NT2/D1 (cell line): ENCODE measurements around the gene HYCC2.
"Not testable (repeated sequence)": the region's sequence is repeated elsewhere in the genome, so short reads cannot be mapped to it uniquely, and the experiment has no call there.

Experiments used
- DNase-seq: peaks from one replicate; pipeline ENCODE4 v3.0.0-alpha.2; 2011; ENCODE audit warnings: low read depth, low spot score
- H3K27me3 ChIP-seq: 2 replicates; pipeline ENCODE4 v1.6.0; 2011; ENCODE audit warnings: mild to moderate bottlenecking; ENCODE audit not compliant: insufficient read length, insufficient read depth
- H3K36me3 ChIP-seq: 2 replicates; pipeline ENCODE4 v1.6.1; 2011; ENCODE audit warnings: mild to moderate bottlenecking, low read length, mixed read lengths; ENCODE audit not compliant: insufficient read depth, insufficient read length
- H3K4me1 ChIP-seq: 2 replicates; pipeline ENCODE4 v1.5.1; 2011; ENCODE audit not compliant: insufficient read depth, insufficient read length
- H3K4me3 ChIP-seq: 2 replicates; pipeline ENCODE4 v1.5.1; 2011; ENCODE audit warnings: low read depth; ENCODE audit not compliant: insufficient read length
- H3K9ac ChIP-seq: 2 replicates; pipeline ENCODE4 v1.6.0; 2011; ENCODE audit warnings: low read depth; ENCODE audit not compliant: insufficient read length
- H3K9me3 ChIP-seq: 2 replicates; pipeline ENCODE4 v1.5.1; 2011; ENCODE audit warnings: mild to moderate bottlenecking, low read length; ENCODE audit not compliant: insufficient read depth
- SUZ12 ChIP-seq: IDR thresholded peaks from 2 replicates; pipeline ENCODE4 v1.6.1; 2011; ENCODE audit not compliant: insufficient read length, insufficient read depth; ENCODE audit errors: extremely low read depth
- YY1 ChIP-seq: IDR thresholded peaks from 2 replicates; pipeline ENCODE4 v1.6.1; 2011; ENCODE audit not compliant: insufficient read length, insufficient read depth
- ZNF274 ChIP-seq: IDR thresholded peaks from 2 replicates; pipeline ENCODE4 v1.6.1; 2011; ENCODE audit warnings: mild to moderate bottlenecking, low read depth, low read length

HYCC2 gene

GRCh38 chr2:201072201-201072530 is 695 bp upstream of the HYCC2 start:
- no peaks in the 10 kb centered on the region for H3K36me3 ChIP-seq
- peak overlapping the region; percentile 85 for H3K4me3 ChIP-seq
- TF ChIP-seq SUZ12 (no peak), ZNF274 (no peak), YY1 (no peak)
- no peaks in the 10 kb centered on the region for H3K9me3 ChIP-seq
- peak overlapping the region; percentile 89 for H3K9ac ChIP-seq
- DNase-seq: no peak
- no peaks in the 10 kb centered on the region for H3K27me3 ChIP-seq
- H3K4me1 ChIP-seq: no peaks in the 10 kb centered on the region

- TF ChIP-seq YY1: no peak
- no peak for TF ChIP-seq SUZ12
- TF ChIP-seq ZNF274: no peak
These were observed 458 bp downstream of the HYCC2 start for GRCh38 chr2:201070948-201071478.

GRCh38 chr2:201064797-201065329 is 6.6 kb downstream of the HYCC2 start:
- no peaks in the 10 kb centered on the region for H3K27me3 ChIP-seq
- TF ChIP-seq SUZ12 (no peak), ZNF274 (no peak), YY1 (no peak)
- H3K36me3 ChIP-seq: no peaks in the 10 kb centered on the region
- no peak for DNase-seq
- H3K9ac ChIP-seq: no peak overlapping the region
- H3K4me1 ChIP-seq: no peaks in the 10 kb centered on the region
- H3K4me3 ChIP-seq: no peak overlapping the region
- no peaks in the 10 kb centered on the region for H3K9me3 ChIP-seq

More at GRCh38 chr2:201070948-201071478, 458 bp downstream of the HYCC2 start:
- no peaks in the 10 kb centered on the region for H3K36me3 ChIP-seq
- no peaks in the 10 kb centered on the region for H3K9me3 ChIP-seq
- no peak for DNase-seq
- peak overlapping the region; percentile 85 for H3K4me3 ChIP-seq
- H3K4me1 ChIP-seq: no peaks in the 10 kb centered on the region
- H3K9ac ChIP-seq: peak overlapping the region; percentile 85
- H3K27me3 ChIP-seq: no peaks in the 10 kb centered on the region

GRCh38 chr2:201063516-201063915 is 8.0 kb downstream of the HYCC2 start:
- not testable (repeated sequence) for H3K4me3 ChIP-seq, DNase-seq, H3K4me1 ChIP-seq, H3K9ac ChIP-seq, H3K27me3 ChIP-seq, H3K36me3 ChIP-seq, H3K9me3 ChIP-seq

GRCh38 chr2:201059961-201060755 is 11.3 kb downstream of the HYCC2 start:
- no peak overlapping the region for H3K4me3 ChIP-seq
- DNase-seq: no peak

GRCh38 chr2:201058914-201059313 is 12.6 kb downstream of the HYCC2 start:
- TF ChIP-seq ZNF274 (no peak), SUZ12 (no peak), YY1 (no peak)
- Histone ChIP-seq H3K27me3 (no peaks in the 10 kb centered on the region), H3K9ac (no peak overlapping the region), H3K4me1 (no peaks in the 10 kb centered on the region), H3K36me3 (no peaks in the 10 kb centered on the region), H3K9me3 (no peaks in the 10 kb centered on the region), H3K4me3 (no peak overlapping the region)
- DNase-seq: no peak

More at GRCh38 chr2:201059961-201060755, 11.3 kb downstream of the HYCC2 start:
- TF ChIP-seq SUZ12 (no peak), YY1 (no peak), ZNF274 (no peak)
- no peaks in the 10 kb centered on the region for H3K27me3 ChIP-seq
- no peaks in the 10 kb centered on the region for H3K9me3 ChIP-seq
- H3K4me1 ChIP-seq: no peaks in the 10 kb centered on the region
- no peak overlapping the region for H3K9ac ChIP-seq
- H3K36me3 ChIP-seq: no peaks in the 10 kb centered on the region

GRCh38 chr2:201057715-201058248 is 13.7 kb downstream of the HYCC2 start:
- H3K9ac ChIP-seq: no peak overlapping the region
- H3K27me3 ChIP-seq: no peaks in the 10 kb centered on the region
- no peak for TF ChIP-seq ZNF274
- no peak for TF ChIP-seq SUZ12
- TF ChIP-seq YY1: no peak
- no peak overlapping the region for H3K4me3 ChIP-seq
- no peaks in the 10 kb centered on the region for H3K4me1 ChIP-seq
- no peak for DNase-seq
- no peaks in the 10 kb centered on the region for H3K9me3 ChIP-seq
- H3K36me3 ChIP-seq: no peaks in the 10 kb centered on the region
